NCI-H1048 (cell line): ENCODE measurements around the gene LIN37.
"Not testable (repeated sequence)": the region's sequence is repeated elsewhere in the genome, so short reads cannot be mapped to it uniquely, and the experiment has no call there.

Source experiments
- DNase-seq: peaks from one replicate; lab custom pipeline; 2025; lab: John Stamatoyannopoulos, UW

LIN37 gene

DNA sequence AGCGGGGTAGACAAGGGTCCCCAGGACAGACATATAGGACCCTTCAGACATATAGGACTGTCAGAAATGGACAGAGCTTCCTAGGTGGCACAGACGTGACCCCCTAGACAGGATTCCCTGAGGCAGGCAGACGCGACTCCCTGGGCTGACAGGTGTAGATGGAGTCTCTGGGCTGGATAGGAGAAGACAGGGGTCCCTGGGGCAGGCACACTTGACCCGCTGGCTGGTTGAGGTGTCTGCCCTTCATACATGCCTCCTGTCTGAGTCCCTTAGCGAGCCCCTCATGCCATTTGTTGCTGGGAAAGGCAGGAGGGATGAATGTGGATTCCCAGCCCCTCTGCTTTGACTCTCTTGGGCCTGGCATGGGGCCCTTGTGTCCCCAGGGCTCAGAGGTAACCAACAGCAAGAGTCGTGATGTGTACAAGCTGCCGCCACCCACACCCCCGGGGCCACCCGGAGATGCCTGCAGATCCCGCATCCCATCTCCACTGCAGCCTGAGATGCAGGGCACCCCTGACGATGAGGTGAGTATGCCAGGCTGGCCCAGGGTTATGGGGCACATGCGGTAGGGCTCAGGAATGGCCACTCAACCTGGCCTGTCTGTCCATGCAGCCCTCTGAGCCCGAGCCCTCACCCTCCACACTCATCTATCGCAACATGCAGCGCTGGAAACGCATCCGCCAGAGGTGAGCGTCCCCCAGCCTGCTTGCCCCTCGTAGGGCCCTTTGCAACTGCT lies 5.4 kb downstream of the LIN37 start:
- no peak for DNase-seq

DNA sequence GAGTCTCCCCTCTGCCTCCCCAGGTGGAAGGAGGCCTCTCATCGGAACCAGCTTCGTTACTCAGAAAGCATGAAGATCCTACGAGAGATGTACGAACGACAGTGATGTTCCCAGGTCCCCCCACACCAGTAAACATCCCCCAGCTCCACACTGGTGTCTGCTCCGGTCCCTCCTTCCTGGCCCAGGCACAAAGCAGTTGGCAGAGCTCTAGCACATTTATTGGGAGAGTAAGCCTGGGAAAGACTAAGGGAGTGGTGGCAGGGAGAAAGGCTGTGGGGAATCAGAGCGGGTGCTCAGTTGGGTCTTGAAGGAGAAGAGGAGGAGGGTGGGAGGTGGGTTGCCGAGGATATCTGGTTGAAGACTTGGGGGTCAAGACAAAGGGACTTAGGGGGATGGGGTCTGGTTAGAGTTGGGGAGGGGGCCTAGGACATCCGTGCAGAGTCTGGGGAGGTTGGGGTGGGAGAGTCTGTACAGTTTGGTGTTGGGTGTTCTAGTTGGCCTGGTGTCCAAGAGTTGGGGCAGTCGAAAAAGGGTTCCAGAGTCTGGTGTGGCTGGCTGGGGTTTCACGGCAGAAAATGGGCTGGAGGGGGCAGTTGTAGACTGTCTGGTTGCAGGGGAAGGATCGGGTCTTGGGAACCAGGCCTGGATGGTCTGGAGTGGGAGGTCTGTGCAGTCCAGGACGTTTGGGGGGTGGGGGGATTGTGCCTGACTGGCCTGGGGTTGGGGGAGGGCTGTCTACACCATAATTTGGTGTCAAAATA lies 6.2 kb downstream of the LIN37 start:
- DNase-seq, result no peak

DNA sequence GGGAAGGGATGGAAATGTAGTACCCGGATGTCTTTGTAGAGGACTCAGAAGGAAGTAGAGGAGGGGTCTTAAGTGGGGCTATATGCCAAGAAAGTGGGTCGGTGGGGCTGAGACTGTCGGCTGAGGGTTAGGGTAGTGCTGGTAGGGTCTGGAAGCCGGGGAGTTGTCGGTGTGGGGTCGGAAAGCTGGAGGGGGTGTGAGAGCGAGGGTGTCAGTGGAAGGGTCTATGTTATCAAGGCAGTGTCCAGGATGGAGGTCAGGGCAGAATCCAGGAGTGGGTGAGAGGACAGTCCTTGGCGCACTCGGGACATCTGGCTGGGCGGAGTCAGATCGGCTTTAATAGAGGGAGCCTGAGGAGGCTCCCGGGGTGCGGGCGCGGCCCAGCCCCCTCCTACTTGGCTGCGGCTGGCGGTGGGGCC lies 6.8 kb downstream of the LIN37 start:
- no peak for DNase-seq

DNA sequence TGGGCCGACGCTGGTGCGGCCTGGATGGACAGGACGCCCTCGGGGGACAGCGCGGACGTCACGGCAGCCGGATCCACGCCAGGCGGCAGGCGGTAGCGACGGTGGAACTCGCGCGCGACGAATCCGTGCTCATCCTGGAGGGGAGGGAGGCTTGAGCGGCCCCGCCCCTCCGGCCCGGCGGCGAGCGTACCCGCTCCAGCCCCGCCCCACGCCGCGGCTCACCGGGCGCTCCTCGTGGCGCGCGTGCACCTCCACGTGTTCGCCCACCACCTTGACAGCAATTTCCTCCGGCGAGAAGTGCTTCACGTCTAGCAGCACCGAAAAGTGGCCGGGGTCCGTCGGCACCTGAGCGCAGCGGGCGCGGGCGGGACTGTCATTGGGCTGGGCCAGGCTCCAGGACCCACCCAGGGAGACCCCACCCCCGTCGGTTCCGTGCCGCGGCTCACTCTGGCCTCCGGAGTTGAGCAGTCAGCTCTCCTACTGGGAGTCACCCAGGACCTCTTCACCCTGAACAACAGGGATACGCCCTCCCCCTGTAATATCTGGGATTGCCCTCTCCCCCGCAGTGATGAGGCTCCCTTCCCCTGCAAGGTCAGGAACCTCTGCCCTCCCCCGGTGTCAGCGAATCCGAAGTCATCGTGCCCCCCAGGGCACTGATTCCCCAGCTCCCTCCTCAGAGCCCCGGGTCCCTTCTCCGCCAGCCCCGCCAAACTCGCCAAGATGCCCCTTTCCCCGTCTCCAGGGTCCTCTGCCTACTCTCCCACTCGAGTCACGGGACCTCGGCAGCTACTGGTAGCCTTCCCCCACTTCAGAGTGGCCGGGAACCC lies 7.4 kb downstream of the LIN37 start:
- no peak for DNase-seq

DNA sequence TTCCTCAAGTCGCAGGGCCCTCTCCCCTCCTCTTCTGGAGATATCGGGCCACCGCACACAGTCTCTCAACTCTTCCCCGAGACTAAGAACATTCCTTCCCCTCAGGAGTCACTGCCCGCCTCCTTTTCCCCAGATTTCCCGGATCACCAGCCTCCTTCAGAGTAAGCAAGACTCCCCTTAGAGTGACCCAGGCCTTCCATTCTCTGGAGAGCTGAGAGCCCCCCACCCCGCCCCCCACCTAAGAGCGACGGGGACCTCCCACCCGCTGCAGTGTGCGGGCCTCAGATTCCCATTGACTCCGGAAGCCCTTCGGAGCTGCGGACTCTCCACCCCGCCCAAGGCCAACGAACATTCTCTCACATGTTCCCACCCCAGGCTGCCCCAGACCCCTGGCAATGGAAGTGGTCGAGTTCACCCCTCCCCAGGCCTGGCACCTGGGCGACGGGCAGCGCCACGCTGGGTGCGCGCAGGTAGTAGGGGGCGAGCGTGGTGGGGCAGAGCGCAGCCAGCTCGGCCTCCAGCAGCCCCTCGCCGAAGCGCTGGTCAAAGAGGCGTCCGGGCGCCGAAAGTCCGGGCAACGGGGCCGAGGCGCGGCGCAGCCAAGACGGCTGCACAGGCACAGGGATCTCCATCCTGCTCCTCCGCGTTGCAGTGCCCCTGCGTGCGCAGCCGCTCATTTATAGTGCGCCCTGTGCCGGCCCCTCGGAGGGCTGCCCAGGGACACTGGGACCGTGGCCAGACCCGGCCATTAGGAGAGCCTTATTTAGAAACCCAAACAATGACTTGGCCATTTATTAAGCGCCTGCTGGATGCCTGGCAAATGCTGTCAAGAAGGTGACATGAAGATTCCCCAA lies 8.2 kb downstream of the LIN37 start, which contains the start of gene HSPB6:
Gene HSPB6 (minus strand): TSS at position 653 of the 854 bp plus-strand sequence. CDS start 21 bp downstream, at position 632.
- no peak for DNase-seq

DNA sequence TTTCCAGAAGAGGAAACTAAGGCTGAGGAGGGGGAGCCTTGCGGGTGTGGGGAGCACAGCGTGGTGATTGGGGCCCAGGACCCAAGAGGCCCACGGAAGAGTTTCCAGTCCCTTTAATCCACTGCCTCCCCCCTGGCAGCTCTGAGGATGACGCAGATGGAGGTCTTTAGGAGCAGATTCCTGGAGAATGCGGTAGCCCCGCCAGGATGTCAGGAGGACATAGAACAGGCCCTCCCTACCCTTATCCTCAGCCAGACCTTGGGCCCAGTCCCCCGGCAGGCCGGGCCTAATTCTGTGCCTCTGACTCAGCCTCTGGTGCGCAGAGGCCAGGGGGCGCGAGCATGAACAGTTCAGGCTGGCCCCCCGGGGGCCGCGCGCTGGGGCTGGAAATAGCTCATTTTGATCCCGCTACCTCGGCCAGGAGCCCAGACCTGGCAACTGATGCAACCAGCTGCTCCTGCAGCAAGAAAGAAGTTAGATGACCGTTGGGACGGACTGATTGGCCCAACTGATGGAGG lies 8.9 kb downstream of the LIN37 start:
- DNase-seq, result no peak

DNA sequence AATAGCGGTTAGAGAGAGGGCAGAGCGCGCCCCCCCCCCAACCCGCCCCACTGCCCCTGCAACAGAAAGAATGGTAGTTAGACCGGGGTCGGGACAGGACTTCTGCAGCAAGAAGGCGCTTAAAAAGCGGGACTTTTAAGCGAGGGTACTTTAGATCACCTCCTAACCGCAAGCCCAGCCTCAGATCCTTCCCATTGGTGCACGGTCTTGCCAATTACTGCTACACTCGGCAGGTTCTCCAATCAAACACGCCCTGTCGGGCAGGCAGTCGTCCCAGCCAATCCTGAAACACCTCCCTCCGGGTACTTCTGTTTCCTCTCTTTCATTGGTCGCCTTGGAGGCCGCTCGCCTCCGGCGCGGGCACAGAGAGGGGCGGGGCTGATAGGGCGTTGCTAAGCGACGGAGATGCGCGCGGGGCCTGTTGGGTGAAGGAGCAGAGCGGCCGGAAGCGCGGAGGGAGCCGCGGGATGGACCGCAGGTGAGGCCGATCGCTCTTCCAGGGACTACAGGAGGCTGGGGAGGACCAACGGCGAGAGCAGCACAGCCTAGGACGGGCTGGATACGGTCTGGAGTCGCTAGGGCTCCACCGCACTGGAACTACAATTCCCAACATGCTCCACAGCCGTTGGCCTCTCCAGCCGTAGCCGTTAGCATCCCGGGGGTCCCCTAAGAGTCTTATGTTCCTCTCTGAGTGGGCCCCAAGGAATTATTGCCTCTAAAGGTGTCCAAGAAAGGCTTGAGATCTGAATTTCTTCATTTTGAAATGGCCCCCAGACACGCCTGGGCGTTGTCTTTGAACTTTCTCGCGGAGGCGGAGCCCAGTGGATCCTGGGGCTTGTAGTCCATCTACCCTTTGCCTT lies 9.6 kb downstream of the LIN37 start, which contains the start of gene PROSER3:
Gene PROSER3 (plus strand): TSS at position 428 of the 860 bp plus-strand sequence. CDS start 40 bp downstream, at position 468.
- peak; percentile 94 for DNase-seq

DNA sequence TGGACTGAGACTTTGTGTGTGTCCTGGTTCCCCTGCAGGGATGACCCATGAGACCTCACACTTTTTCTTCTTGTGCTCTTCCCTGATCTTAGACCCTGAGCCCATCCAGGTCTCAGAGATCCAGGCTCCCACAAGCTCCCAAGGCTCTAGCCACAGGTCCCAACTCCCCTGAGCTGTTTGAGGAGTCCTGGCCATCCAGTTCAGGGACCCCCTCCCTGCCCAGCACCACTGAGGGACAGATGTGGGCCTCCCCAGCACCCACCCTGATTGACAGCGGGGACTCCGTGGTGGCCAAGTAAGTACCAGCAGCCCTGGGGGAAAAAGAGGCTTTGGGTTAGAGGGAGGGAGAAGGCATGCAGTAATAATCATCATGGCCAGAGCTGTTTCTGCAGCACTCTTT lies 11.3 kb downstream of the LIN37 start:
- no peak for DNase-seq

DNA sequence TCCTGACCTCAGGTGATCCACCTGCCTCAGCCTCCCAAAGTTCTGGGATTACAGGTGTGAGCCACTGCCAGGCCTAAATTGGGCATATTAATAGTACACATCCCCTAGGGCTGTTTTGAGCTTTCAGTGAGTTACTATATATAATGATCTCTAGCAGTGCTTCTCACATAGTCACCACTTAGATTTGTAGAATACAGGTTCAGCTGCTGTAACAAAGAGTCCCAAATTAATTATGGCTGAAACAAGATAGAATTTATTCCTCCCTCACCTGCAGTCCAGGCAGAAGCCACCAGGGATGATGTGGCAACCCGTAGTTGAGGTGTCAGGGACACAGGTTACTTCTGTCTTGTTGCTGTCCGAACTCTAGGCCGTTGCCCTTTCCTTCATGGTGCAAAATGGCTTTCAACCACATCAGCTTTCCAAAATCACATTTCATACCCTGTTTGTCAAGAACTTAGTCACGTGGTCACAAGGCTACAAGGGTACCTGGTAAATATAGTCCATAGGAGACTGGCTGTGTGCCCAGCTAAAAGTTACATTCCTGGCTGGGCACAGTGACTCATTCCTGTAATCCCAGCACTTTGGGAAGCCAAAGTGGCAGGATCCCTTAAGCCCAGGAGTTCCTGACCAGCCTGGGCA lies 12.5 kb downstream of the LIN37 start:
- DNase-seq, result no peak

DNA sequence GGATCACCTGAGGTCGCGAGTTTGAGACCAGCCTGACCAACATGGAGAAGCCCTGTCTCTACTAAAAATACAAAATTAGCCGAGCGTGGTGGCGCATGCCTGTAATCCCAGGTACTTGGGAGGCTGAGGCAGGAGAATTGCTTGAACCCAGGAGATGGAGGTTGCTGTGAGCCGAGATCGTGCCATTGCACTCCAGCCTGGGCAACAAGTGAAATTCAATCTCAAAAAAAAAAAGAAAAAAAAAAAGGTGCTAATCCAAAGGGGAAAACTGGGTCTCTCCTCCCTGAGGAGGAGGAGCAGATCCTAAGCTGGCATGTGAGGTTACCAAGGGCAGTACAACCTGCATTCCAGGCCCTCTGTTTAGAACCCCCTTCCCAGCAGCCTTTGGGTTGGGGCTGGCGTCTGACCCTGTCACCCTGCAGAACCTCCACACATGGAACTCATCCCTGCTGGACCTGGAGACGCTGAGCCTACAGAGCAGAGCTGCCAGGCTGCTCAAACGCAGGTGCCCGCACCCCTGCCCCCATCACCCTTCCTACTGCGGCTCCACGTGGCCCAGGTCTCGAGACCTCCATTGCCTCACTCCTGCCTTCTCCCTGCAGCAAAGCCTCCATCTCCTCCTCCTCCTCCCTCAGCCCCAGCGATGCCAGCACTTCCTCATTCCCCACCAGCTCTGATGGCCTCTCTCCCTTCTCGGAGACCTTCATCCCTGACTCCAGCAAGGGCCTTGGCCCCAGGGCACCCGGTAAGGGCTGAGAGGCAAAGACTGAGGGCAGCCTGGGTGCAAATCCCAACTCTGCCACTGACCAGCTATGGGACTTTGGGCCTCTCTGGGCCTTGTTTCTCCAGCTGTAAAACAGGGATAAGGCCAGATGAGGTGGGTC lies 16.3 kb downstream of the LIN37 start:
- DNase-seq, result no peak

DNA sequence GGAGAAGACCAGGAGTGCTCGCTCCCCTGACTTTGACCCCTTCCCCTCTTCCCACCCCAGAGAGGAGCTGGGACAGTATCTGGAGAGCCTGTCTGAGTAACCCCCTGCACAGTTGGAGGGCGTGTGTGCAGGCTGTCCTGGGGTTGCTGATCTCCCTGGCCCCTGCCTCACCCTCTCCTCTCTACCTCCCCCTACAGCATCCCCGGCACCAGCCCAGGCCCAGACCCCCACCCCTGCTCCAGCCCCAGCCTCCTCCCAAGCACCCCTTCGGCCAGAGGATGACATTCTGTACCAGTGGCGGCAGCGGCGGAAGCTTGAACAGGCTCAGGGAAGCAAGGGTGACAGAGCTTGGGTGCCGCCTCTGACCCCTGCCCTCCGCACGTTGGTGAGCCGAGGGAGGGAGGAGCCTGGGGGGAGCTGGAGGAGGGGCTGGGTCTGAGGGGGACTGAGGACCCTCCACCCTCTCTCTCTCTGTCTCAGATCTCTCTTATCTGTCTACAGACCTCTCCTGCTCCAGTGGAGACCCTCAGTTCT lies 18.3 kb downstream of the LIN37 start:
- no peak for DNase-seq

DNA sequence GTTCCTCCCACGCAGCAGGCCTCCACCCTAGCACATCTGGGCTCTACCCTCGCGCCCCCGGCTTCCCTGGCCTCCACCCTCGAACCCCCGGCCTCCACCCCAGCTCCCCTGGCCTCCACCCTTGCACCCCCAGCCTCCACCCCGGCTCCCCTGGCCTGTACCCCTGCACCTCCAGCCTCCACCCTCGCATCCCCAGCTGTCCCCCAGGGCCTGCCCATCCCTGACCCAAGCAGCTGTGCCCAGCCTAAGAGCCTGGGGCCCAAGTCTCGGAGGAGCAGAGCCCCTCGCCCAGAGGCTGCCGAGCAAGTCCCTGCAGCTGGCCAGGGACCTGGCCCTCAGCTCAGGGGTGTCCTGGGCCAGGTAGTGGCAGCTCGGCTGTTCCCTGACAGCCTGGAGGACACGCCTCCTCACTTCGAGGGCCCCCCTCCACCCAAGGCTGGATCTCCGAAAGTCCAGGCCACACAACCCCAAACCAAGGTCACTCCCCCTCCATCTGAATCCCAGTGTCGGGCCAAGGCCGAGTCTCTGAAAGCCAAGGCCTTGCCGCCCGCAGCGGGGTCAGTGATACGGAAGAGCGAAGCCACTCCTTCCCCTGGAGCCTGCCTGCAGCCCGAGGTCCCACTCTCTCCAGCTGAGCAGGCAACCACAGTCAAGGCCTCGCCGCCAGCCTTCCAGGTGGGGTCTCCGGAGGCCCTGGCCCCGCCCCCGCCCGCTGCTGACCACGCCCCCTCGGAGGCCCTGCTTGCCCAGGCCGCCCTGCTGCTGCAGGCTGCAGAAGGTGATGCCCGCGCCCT lies 19.1 kb downstream of the LIN37 start:
- no peak for DNase-seq

DNA sequence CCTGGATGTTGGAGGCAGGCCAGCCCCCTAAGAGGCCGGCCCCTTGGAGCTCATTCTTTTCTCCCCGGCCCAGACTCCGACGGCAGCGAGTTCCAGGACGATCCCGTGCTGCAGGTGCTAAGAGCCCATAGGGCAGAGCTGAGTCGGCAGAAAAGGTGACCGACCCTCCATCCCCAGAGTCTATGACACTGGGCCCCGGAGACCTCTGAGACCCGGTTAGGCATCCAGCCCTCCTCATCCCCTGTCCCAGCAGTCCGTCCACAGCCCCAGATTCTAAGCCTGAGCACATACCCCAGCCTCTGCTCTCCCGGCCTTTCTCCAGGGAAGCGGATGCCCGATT lies 19.7 kb downstream of the LIN37 start:
- DNase-seq, result no peak

DNA sequence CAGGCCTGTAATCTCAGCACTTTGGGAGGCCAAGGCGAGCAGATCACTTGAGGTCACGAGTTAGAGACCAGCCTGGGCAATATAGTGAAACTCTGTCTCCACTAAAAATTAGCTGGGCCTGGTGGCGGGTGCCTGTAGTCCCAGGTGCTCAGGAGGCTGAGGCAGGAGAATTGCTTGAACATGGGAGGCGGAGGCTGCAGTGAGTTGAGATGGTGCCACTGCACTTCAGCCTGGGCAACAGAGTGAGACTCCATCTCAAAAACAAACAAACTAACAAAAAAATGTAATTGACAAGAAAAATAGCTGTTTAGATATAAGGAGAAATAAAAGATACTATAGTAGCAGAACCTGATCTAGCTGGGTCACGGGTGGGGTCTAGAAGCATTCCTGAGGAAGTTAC lies 24.0 kb downstream of the LIN37 start:
- DNase-seq, result not testable (repeated sequence)

DNA sequence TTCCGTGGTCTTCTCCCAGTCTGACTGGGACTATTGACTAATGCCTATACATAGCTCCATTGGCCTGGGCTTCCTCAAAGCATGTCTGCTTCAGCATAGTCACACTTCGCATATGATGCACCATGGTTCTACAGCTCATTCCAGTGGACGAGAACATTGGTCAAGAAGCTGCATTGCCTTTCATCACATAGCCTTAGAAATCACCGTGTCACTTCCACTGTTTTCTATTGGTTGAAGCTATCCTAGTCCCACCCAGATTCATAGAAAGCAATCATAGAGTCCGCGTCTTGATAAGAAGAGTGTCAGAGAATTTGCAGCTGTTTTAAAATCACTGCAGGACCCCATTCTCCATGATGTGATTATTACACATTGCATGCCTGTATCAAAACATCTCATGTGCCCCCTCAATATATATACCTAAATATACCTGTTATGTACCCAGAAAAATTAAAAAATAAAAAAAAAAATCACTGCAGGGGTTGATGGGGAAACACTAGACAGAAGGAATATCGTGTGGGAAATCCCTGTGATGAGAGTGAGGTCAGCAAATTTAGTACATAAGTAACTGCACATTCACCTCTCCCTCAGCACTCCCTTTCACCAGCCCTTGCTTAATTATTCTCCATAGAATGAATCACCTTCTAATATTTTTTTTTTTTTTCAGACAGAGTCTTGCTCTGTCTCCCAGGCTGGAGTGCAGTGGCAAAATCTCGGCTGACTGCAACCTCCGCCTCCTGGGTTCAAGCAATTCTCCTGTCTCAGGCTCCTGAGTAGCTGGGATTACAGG lies 24.8 kb downstream of the LIN37 start:
- DNase-seq, result no peak

DNA sequence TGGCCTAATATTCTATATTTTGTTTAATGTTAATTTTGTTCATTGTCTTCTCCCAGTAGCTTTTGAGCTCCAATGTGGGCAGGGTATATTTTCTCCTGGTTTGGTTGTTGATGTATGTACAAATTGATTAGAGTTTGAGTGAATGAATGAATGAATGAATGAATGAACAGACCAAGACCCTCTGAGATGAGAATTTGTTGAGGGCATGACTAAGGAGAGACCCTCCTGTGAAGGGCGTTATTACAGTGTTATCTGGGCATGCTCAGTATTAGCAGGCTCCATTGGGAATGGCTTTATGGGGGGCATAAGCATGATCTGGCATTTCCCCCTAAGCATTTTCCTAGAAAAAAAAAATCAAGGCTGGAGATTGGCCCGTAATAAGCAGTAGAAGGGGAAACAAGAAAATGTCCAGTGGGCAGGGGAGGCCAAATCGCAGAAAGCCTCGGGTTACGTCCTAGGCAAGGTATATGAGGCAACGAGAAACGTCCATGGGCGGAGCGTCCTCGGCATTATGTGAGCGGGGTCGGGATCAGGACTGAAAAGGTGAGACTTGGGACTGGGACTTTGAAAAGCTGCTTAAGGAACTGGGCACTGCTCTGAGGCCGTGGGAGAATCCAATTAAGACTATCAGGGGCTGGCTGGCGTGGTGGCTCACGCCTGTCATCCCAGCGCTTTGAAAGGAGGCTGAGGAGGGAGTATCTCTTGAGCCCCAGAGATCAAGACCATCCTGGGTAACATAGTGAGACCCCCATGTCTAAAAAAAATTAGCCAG lies 26.1 kb downstream of the LIN37 start:
- no peak for DNase-seq
